Activated naive CD4-positive, alpha-beta T cell (primary cell): Measurements from ENCODE around the gene SLC25A45.
A peak's percentile ranks its signal among the peaks of the same experiment; 100 is the strongest.
"Not testable (repeated sequence)": the region's sequence is repeated elsewhere in the genome, so short reads cannot be mapped to it uniquely, and the experiment has no call there.

Experiments used
- DNase-seq, 4 experiments: peaks; one replicate each; lab custom pipeline; 2025; lab: John Stamatoyannopoulos, UW

SLC25A45 gene

GRCh38 chr11:65421794-65422632 is 39.6 kb upstream of the SLC25A45 start:
- peak; percentile 77 to 90 (median 83) for DNase-seq

DNA sequence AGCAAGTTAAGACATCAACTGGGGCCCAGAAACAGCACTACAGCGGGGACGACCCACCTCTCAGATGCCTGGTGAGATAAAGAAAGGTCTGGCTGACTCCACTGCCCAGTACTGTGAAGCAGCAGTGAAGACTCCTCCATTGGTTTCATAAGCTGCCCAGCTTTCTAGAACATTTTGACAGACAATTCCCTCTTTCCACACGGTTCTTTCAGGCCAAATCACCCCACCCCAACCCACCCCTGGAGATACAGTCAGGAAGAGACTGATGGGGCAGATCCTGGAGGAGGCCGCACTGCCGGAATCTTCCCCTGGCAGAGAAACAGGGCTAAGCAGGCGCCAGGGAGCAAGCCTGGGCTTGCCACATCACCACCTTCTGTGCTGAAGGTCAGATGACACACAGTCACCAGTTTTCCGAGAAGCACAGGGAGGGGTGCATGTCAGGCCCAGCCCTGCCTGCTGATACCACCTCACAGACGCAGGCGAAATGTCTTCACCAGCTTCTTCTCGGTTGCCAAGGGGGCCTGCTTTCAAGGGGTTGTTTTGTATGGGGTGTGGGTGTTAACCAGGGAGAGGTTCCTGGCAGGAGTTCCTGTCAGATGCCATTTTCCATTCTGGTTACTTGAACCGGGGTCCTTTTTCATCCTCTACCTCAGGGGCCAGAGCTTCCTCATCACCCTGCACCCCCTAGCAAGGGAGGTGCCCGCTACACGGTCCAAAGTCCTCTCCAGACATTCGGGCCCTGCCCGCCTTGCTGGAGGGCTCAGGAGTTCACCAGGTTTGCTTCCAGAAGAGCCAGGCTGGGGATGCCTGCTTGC is 38.7 kb upstream of the SLC25A45 start:
- peak; percentile 59 to 79 (median 72) for DNase-seq

- no peak for DNase-seq
Measured at GRCh38 chr11:65420506-65420905, 38.1 kb upstream of the SLC25A45 start.

DNA sequence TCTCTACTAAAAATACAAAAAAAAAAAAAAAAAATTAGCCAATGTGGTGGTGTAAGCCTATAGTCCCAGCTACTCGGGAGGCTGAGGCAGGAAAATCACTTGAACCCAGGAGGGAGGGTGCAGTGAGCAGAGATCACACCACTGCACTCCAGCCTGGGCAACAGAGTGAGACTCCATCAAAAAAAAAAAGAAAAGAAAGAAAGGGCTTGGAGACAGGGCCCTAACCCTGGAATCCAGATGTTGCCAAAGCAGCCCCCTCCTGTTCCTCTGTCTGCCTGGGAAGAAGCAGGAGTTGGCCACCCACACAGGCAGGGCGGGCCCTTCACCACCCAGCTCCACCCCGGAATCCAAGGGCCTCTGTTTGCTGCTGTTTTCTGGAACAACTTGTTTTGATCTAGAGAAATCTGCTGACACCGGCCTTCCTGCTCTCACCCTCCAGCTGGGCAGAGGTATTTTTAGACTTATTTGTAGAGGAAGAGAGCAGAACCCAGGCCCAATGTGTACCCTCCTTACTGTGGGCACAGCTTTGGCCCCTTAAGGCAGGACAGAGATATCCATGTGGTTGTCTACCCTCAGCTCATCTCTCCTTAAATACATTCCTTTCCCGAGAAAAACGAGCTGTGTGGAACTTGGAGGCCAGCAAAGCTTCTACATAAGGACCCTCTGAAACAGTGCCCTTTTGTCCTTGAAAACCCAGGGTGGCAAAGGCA is 37.5 kb upstream of the SLC25A45 start:
- DNase-seq, result peak in 2 of 4 experiments; percentile 14 to 48

DNA sequence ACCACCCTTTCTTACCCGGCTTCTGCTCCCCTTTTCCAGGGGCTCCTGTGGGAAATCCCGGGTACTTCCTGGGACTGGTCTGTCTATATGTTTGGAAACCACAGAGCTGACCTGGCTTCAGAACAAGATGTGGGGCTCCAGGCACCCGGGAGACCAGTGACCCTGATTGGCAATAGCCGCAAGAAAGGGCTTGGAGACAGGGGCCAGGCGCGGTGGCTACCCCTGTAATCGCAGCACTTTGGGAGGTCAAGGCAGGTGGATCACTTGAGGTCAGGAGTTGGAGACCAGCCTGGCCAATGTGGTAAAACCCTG is 37.0 kb upstream of the SLC25A45 start:
- no peak for DNase-seq

GRCh38 chr11:65418681-65419459 is 36.4 kb upstream of the SLC25A45 start:
- DNase-seq, result peak in 2 of 4 experiments; percentile 52 to 54

GRCh38 chr11:65418431-65418680 is 35.9 kb upstream of the SLC25A45 start:
- DNase-seq, result no peak

DNA sequence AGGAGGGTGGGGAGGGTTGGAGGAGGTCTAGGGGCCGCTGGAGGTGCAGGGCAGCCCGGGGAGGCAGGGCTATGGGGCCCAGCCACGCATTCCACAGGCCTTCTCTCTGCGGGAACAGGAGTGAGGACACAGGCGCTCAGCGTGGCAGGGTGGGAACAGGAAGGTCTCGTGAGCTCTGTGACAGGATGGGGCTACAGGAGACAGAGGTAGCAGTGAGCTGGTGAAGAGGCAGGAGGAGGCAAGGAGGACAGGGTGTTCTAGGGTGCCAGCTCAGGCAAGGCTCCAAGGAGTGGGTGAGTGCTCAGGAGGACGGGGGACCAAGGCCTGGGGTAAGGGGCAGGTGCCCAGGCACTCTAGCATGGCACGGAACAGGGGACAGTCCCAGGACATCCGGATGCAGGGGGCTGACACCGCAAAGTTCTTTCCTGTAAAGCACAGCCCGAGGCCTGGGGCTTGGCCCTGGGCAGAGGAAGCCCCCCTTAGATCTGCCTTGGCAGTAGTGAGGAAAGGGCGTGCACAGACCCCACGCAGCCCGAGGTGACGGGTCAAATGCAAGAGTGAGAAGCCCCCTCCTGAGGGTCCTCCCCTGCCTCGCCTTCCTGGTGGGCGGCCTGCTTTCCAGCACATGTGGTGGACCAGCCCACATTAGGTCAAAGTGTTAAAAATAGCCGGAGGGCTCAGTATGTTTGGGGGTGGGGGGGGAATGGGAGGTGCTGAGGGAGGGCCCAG is 35.4 kb upstream of the SLC25A45 start:
- DNase-seq, result peak in 2 of 4 experiments; percentile 20 to 32

GRCh38 chr11:65416841-65417701 is 34.6 kb upstream of the SLC25A45 start:
- DNase-seq, result peak in 2 of 4 experiments; percentile 20 to 30

GRCh38 chr11:65416341-65416824 is 33.9 kb upstream of the SLC25A45 start:
- DNase-seq, result peak; percentile 89 to 94 (median 90)

DNA sequence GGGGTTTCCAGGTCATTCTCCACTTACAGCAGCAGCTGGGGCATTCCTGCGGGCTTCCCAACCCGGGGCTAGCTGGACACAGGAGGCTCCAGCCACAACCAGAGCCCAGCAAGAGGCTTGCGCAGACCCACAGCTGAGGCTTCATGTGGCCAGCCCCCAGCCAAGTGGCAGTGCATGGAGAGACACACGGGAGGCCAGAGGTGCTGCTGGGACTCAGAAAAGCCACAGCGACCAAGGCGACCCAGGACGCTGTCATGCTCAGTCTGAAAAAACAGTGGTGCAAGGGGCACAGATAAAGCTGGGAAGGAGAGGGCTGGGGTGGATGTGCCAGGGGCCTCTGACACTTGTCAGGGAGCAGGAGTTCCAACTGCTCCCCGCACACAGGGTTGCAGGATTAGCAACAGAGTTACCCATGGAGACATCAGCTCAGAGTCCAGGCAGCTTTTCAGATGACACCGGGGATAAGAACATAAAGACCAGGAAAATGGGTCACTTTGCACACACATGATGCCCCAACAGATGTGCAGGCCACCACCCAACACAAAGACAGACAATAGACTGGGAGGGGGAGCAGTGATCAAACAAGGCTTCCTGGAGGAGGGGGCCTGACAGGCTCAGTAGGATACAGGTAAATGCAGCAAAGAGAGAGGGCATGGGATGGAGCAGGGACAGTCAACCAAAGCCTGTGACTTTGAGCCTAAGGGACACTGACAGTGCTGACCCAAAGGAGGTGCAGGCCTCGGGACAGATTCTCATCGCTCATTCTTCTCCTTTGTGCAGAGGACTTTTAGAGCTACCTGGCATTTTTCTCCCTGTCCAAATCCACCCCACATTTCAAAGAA is 33.3 kb upstream of the SLC25A45 start:
- DNase-seq, result no peak

DNA sequence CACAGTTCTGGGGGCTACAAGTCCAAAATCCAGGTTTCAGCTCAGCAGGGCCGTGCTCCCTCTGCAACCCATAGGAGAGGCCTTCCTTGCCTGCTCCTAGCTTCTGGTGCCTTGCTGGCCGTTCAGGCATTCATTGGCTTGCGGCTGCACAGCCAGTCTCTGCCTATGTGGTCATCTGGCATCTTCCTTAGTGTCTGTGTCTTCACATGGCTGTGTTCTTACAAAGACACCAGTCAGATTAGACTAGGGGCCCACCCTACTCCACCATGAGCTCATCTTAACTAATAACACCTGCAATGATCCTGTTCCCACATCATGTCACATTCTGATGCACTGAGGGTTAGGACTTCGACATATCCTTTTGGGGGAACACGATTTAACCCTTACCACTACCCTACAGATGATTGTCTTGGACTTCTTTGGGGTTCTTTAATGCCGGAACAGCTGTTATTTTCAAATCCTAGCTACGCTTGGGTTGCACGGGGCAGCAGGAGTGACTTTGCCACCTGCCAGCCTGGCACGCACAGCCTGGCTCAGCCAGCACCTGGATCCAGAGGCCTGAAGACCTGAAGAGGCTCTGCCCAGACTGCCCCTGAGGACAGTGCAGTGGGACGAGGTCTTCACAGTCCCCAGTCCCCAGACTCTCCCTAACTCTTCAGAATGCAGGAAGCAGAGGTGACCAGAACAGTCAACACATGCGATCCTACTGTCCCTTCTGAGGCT is 32.5 kb upstream of the SLC25A45 start:
- no peak for DNase-seq

GRCh38 chr11:65413077-65413664 is 30.7 kb upstream of the SLC25A45 start:
- DNase-seq, result not testable (repeated sequence)

DNA sequence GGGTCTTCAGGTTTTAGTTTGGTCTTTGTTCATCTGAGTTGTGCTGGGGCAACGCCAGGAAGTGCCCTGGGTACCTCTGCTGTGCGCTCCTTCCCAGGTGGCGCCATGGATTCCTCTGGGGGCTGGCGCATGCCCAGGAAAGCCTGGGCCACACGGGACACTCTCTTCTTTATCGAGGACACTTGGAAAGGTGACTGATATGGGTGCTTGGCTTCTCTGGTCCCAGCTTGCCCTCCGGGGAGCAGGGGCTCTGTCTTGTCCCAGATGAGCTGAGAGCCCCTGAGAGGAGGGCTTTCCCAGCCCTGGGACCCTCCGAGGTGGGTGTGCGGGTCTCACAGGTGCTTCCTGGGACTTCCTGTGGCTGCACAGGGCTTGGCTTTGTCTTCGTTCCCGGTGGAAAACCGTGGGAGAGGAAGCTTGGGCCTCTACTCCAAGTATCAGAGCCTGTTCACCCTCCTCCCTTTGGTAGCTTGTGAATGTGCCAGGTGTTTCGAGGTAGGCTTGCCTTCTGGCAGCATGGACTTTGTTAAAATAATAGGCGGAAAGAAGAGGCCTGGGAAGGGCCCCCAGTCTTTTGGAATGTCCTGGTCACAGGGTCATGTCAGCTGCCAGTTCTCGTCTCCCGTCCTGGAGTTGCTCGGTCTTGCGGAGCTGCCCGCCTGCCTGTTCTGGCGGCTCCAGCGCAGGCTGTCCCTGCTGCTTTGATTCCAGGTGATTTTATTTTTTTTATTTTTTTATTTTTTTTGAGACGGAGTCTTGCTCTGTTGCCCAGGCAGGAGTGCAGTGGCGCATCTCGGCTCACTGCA is 30.0 kb upstream of the SLC25A45 start:
- no peak for DNase-seq

DNA sequence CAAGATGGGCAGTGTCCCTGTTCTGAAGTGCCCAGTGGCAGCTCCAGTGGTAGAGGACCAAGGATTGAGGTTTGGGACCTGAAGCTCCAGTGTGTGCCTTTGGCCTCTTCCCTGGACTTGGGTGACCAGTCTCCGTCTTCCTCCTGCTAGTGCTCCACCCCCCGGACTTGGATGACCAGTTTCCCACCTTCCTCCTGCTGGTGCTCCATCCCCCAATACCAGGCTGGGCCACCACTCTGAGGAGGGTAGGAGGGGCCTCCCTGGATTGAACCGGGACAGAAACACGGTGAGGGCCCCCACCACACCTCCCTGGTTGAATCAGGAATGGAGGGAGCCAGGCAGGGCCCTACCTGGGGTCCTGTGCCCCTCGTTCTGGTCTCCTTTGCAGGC is 29.2 kb upstream of the SLC25A45 start:
- DNase-seq, result no peak

- no peak for DNase-seq
Measured at GRCh38 chr11:65410936-65411680, 28.7 kb upstream of the SLC25A45 start.
